Fibroblast of lung (primary cell): Measurements from ENCODE around the gene PRX.

Experiments
- CTCF ChIP-seq, 2 donors: IDR thresholded peaks in 1 of 2; conservative IDR thresholded peaks in 1 of 2; 1 replicate in 1 of 2; 2 replicates in 1 of 2; pipeline ENCODE4 v1.5.1; 2011 to 2012; ENCODE audit warnings: low read length in 2 of 2, control low read depth in 1 of 2, inconsistent platforms in 1 of 2, low read depth in 1 of 2, mild to moderate bottlenecking in 1 of 2
- EZH2 ChIP-seq: IDR thresholded peaks from 2 replicates; pipeline ENCODE4 v1.5.1; 2012; ENCODE audit warnings: low read length, control low read depth, mild to moderate bottlenecking; ENCODE audit errors: missing control alignments

- TF ChIP-seq CTCF (conservative IDR thresholded peaks at IDR 0.05 in 1 of 2, IDR thresholded peaks at IDR 0.05 in 1 of 2; ENCODE audit: low read depth in 1 of 2, low read length in 2 of 2): no peak
- TF ChIP-seq EZH2: no peak
Measured at GRCh38 chr19:40400559-40400958, 12.6 kb downstream of the PRX start.
